T1000 (cell line): ENCODE results near the gene TOX2.

Experiments used
- DNase-seq: peaks from one replicate; lab custom pipeline; 2025; ENCODE audit warnings: mixed read lengths; lab: John Stamatoyannopoulos, UW

The TOX2 gene

GRCh38 chr20:43957392-43957791, 42.7 kb downstream of the TOX2 start:
- no peak for DNase-seq

DNA sequence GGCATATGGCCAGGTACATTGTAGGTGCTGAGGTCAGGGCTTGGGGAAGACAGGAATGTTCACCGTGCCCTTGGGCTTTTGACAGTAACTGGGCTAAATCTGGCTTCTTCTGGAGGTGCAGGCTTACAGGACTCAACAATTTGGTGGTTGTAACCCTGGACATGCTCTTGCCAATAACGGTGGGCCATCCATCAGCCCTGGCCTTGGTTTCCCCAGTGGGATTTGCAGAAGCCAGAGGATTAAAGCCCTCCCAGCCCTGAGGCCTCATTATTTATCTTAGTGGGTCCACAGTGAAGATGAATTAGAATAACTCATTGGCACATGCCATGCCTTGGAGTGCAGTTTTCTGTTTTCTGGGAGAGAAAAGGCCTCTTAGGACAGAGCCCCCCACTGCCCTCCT, 44.0 kb downstream of the TOX2 start:
- no peak for DNase-seq

DNA sequence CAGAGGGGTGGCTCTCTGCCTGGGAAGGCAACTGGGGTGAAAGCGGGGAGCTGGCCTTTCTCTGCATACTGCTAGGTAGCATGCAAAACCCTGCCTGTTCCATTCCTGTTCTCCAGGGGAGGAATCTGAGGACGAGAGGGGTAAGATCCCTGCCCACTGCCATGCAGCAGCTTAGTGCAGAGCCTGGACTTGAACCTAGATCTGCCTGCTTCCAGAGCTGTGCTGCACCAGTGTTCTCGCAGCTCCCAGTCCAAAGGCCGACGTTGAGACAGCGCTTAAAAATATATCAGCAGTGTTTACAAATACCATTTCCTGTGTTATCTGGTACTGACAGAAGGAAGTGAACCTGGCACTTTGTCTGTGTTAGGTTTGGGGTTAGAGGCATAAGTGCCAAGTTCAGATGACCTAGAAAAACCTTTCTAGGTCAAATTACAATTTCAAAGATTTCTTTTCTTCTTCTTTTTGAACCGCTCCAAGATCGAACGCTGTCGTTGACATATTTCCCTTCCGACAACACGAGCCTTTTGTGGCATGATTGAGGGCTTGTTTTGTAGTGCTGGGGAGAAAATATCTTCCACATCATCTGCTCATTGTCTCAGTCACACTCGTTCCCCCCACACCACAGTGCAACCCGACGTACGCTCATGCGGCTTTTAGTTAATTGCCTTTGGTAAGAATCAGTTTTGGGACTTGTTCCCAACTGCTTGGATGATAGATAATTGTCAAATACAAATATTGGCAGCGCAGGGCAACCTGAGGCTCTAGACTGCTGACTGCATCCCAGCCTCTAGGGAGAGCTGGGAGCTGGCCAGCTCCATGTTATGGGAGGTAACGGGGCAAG, 44.6 kb downstream of the TOX2 start:
- DNase-seq, result no peak

DNA sequence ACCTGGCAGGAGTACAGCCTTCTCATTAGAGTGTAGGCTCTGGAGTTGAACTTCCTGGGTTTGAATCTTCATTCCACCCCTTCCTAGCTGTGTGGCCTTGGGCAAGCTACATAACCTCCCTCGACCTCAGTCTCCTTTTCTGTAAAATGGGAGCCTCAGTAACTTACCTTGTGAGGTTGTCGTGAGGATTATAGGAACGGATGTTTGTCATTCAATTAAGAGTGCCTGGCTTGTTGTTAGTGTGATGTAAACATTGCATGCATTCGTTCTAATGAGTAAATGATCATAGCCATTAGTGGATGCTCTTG, 45.2 kb downstream of the TOX2 start:
- DNase-seq, result no peak

DNA sequence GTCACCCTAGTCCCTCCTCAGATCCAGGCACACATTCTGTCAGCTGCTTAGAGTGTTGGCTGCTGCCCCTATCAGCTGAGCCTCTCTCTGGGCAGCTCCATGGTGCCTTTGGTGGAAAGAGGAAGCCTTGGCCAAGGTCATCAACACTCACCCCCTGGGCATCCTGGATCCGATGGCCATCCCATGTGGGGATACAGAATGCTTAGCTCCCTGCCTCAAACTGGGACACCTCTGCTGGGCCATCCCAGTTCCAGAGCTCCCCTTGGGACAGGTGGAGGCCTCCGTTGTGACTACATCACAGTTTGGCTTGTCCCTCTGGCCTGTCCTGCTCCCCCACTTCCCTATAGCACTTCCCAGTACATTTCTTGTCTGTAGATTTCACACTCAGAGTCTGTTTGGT, 45.6 kb downstream of the TOX2 start:
- no peak for DNase-seq

DNA sequence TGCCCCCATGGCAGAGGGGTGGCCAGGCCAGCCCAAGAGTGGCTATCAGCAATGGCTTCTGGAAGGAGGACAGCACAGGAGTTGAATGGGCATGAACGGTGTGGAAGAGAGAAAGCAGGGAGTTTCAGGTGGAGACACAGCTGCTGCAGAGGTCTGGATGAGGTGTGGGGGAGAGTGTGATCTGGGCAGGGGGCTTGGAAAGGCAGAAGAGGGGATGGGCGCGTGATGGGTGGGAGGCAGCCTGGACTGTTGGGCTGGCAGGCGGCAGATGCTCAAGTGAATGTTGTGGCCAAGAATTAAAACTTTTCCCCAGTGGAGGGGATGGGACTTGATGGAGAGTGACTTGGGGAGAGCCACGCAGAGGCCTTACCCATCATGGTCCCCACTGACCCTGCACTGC, 46.5 kb downstream of the TOX2 start:
- no peak for DNase-seq

DNA sequence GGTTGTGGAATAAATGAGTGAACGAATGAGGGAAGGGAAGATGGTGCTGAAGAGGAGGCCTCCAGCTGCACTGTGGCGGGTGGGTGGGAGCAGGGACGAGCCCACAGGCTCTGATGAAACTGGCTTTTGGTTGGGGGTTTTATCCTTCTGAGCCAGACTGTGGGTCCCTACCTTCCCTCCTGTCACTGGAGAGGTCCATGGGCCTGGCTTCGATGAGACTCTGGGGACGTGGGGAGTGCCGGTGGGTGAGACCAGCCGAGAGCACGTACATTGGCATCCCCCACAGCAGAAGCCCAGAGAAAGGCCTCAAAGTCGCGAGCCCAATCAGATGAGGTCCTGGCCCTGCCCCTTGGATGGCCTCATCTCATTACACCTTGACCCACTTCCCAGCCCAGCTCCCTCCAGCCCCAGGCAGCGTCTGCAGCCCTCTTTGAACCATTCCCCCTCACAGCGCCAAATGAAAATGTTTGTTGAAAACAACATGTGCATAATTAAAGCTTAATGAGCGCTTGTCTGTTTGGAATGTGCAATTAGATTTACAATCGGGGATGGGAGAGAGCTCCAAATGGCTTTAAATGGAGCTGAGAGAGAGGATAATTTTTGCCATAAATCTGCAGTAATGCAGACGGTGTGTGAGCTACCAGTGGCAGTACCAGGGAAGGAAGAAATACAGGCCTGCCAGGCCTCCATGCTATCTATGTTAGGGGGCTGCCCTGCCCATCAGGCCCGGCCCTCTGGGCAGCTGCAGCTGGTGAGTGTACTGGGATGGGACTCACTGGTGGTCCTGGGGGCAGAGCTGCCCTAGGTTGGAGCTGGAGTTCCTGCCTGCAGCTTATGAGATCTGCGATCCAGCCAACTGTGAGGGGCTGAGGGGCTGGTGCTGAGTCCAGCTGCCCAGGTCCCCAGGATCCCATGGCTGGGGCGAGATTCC, 47.2 kb downstream of the TOX2 start:
- no peak for DNase-seq

DNA sequence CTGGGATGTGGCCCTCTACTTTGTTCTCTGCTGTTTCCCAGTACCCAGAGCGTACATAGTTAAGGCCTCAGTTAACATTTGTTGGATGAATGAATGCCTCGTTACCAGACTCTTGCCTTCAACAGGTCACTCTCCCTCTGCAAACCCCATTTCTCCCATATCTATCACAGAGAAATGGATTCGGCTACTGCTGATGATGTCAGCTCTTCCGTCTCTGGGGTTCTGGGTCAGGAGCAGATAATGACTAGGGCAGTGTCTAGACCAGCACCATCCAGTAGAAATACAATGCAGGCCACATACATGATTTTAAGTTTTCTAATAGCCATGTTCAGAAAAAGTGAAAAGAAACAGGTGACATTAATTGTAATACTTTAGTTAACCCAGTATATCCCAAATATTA, 47.9 kb downstream of the TOX2 start:
- no peak for DNase-seq

GRCh38 chr20:43963233-43963632, 48.6 kb downstream of the TOX2 start:
- no peak for DNase-seq

DNA sequence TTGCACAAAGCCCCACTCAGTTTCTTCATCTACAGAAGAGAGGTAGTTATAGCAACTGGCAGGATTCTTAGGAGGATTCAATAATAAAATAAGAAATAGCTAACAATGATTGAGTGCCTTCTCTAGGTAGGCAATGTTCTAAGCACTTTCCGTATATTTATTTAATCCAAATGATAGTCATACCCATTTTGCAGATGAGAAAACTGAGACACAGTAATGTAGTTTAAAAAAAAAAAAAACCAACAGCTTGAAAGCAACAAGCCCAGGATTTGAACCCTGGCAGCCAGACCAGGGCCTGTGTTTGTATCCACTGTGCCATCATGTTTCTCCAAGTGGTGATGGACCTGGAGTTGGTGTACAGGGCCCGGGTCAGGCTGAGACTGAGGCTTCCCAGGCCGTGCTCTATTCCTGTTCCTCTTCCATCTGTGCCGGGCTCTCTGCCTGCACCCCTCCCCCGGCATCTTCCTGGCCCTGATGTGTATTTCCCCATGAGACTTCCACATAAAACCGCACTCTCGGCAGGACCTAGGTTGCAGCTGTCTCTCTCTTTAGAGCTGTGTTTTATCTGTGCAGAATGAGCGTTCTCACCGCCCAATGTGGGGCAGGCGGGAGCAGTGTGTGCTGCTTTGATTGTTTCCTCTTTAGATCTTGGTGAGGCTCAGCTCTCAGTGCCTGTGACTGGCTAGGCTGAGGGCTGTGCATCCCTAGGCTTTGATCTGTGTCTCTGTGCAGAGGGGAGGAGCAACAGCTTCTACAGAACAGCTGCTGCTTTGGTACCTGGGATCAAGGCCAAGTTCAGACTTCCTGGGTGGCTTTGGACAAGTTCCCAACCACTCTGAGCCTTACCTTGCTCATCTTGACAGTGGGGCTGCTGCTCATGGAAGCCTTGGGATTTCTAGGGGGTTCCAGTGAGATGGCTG, 49.5 kb downstream of the TOX2 start:
- no peak for DNase-seq

DNA sequence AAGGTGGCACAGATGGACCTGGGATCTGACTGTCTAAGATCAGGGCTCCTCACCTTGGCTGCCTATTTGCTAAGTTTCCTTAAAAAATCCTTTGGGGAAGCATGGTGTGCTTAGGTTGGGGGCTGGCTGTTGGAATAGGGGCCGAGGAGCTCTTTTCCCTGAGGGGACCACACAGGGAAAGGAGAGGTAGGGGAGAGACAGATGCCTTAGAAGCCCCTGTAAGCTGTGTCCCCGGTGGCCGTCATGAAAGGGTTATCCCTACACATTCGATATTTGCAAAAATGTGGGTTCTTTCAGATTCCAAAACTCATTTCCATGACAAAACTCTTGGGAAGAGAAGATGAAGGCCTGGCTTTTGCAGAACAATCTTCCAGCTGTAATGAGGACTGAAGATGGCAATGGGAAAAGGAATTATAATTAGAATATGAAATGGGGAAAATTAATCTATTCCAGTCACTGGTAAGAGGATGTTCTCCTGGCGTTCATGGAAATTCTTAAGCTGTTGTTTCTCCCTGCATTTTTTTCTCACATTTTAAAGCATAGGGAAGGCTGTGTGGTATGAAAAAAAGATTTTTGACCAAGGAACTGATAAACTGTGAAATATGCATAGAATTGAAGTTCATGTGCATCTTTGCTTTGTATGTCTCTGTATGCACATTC, 53.8 kb downstream of the TOX2 start:
- no peak for DNase-seq

GRCh38 chr20:43969028-43969447, 54.4 kb downstream of the TOX2 start:
- DNase-seq, result no peak

GRCh38 chr20:43969501-43970182, 55.0 kb downstream of the TOX2 start:
- no peak for DNase-seq

GRCh38 chr20:43971267-43971666, 56.6 kb downstream of the TOX2 start:
- no peak for DNase-seq

DNA sequence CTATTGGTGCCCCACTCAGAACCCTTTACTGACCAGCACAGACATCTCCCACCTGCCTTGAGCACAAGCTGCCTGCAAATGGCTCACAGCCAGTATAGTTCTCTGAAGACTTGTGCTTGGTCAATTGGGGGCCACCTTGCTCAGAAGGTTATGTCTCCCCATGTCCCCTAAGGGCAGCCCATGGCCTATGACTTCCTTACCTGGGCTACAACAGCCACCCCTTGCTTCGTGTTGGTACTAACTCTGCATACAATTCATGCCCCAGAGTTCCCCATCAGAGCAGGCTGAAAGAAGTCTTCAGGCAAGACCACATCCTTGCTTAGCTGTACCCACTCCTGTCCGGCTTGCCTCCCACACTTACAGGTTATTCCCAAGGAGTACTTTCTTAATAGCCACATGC, 57.4 kb downstream of the TOX2 start:
- no peak for DNase-seq

GRCh38 chr20:43972692-43973091, 58.0 kb downstream of the TOX2 start:
- DNase-seq, result no peak

- DNase-seq, result no peak
Measured at GRCh38 chr20:43973231-43973630, 58.6 kb downstream of the TOX2 start.

GRCh38 chr20:43973671-43974450, 59.2 kb downstream of the TOX2 start:
- no peak for DNase-seq

GRCh38 chr20:43974695-43975094, 60.0 kb downstream of the TOX2 start:
- DNase-seq, result no peak

DNA sequence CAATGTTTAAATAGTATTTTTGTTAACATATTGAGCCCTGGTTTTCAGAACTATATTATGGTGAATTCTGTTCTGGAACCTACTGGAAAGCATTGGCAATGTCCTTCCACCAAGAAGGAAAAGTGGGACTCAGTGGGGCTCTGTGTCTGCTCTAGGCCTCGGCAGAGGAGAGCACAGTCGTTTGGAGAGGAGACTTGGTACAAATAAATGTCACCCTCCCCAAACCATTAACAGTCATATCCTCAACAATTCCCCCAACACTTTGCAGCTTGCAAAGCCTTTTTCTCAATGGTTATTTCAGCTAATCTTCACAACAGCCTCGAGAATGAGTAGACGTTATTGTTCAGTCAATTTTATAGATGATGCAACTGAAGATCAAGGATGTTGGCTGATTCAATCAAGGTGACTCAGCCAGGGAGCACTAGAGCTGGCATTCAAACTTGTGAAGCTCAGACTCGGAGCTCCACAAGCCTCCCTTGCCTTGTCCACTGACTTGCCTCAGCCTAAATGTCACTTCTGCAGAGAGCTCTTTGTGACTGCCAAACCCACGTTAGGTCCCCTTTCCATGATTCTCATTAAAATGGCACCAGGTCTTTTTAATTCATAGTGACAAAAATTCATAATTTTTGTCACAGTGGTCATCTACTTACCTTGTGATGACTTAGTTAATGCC, 60.6 kb downstream of the TOX2 start:
- DNase-seq, result peak; percentile 46
